IMR-90 (cell line): ENCODE data around the gene GRIA3. TPM values are rescaled to one million over a fixed set of nuclear protein-coding genes. Genes with fewer than 3 reads are reported as not detected.

Experiments used
- ATAC-seq: fragments of 200-7000 bp; cut with Tn5 transposase; 2 replicates; pipeline ENCODE4 v1.9.1; 2020; ENCODE audit warnings: low read depth, mild to moderate bottlenecking, moderate library complexity
- BruUV-seq: library from RNA; stranded (reverse); fragments of 400-500 nt; replicated peaks from 2 replicates; lab custom pipeline; 2021; lab: Mats Ljungman, UMichigan
- CTCF ChIA-PET: fragments of 300-600 bp; formaldehyde crosslinking; extraction: SDS; loops from one replicate; lab custom pipeline; 2021; ENCODE audit warnings: antibody characterized with exemption; lab: Yijun Ruan, JAX
- POLR2A ChIA-PET: fragments of 300-600 bp; sonication (Branson Sonifier 250); formaldehyde crosslinking; loops from one replicate; lab custom pipeline; 2022; ENCODE audit warnings: antibody characterized with exemption; ENCODE audit not compliant: unreplicated experiment; lab: Charles Lee
- DNase-seq: peaks from one replicate; pipeline ENCODE4 v3.0.0; 2013
- H2AFZ ChIP-seq: replicated peaks from 2 replicates; pipeline ENCODE3; 2013; ENCODE audit warnings: low read length, mild to moderate bottlenecking; ENCODE audit not compliant: poor library complexity
- H2AK5ac ChIP-seq: 2 replicates; pipeline ENCODE4 v1.6.1; 2013; ENCODE audit warnings: low read depth, low read length, inconsistent platforms
- H2AK9ac ChIP-seq: replicated peaks from 2 replicates; pipeline ENCODE3; 2013; ENCODE audit warnings: mild to moderate bottlenecking, low read depth, low read length, moderate library complexity; ENCODE audit not compliant: poor library complexity
- H2BK120ac ChIP-seq: 2 replicates; pipeline ENCODE4 v1.6.1; 2013; ENCODE audit warnings: low read depth, low read length, inconsistent platforms
- H2BK15ac ChIP-seq: 3 replicates; pipeline ENCODE4 v1.6.1; 2013; ENCODE audit warnings: low read depth, low read length, inconsistent platforms
- H2BK20ac ChIP-seq: 2 replicates; pipeline ENCODE4 v1.6.1; 2013; ENCODE audit warnings: low read depth, mild to moderate bottlenecking, inconsistent platforms, low read length, moderate library complexity
- H2BK5ac ChIP-seq: 2 replicates; pipeline ENCODE4 v1.6.1; 2013; ENCODE audit warnings: mild to moderate bottlenecking, low read depth, low read length, inconsistent platforms; ENCODE audit not compliant: poor library complexity, severe bottlenecking
- H3K14ac ChIP-seq: replicated peaks from 2 replicates; pipeline ENCODE4 v1.6.1; 2013; ENCODE audit warnings: low read depth, low read length, inconsistent platforms
- H3K18ac ChIP-seq: 2 replicates; pipeline ENCODE4 v1.6.1; 2013; ENCODE audit warnings: low read depth, low read length, control low read depth
- H3K23ac ChIP-seq: 2 replicates; pipeline ENCODE4 v1.6.1; 2013; ENCODE audit warnings: low read depth, low read length, inconsistent platforms
- H3K27ac ChIP-seq: 2 replicates; pipeline ENCODE4 v1.5.1; 2013; ENCODE audit warnings: mild to moderate bottlenecking, control low read depth, low read length; ENCODE audit not compliant: insufficient read depth
- H3K27me3 ChIP-seq: 2 replicates; pipeline ENCODE4 v1.6.1; 2013; ENCODE audit warnings: low read length; ENCODE audit not compliant: control insufficient read depth, insufficient read depth
- H3K36me3 ChIP-seq: 2 replicates; pipeline ENCODE4 v1.6.1; 2013; ENCODE audit warnings: low read length, mixed read lengths; ENCODE audit not compliant: control insufficient read depth, insufficient read depth
- H3K4ac ChIP-seq: 2 replicates; pipeline ENCODE4 v1.6.1; 2013; ENCODE audit warnings: low read depth, low read length, inconsistent platforms
- H3K4me1 ChIP-seq: 2 replicates; pipeline ENCODE4 v1.6.1; 2013; ENCODE audit warnings: low read length, mixed read lengths; ENCODE audit not compliant: control insufficient read depth, insufficient read depth
- H3K4me2 ChIP-seq: 2 replicates; pipeline ENCODE4 v1.6.1; 2013; ENCODE audit warnings: low read depth, mild to moderate bottlenecking, control low read depth, low read length, moderate library complexity
- H3K4me3 ChIP-seq: 2 replicates; pipeline ENCODE4 v1.5.1; 2013; ENCODE audit warnings: low read depth, mild to moderate bottlenecking, control low read depth, low read length, moderate library complexity; ENCODE audit not compliant: insufficient read depth
- H3K56ac ChIP-seq: 2 replicates; pipeline ENCODE4 v1.6.1; 2013; ENCODE audit warnings: low read length, inconsistent platforms; ENCODE audit not compliant: insufficient read depth; ENCODE audit errors: extremely low read depth
- H3K79me1 ChIP-seq, 2 experiments: 2 replicates each; pipeline ENCODE4 v1.6.1; 2013; ENCODE audit warnings: low read length in 2 of 2, inconsistent platforms in 1 of 2, low read depth in 1 of 2
- H3K9ac ChIP-seq: 2 replicates; pipeline ENCODE4 v1.6.1; 2013; ENCODE audit warnings: low read depth, low read length, control low read depth
- H3K9me1 ChIP-seq: 2 replicates; pipeline ENCODE4 v1.6.1; 2013; ENCODE audit warnings: low read length, inconsistent platforms; ENCODE audit not compliant: insufficient read depth
- H3K9me3 ChIP-seq: 2 replicates; pipeline ENCODE4 v1.6.1; 2013; ENCODE audit warnings: low read length; ENCODE audit not compliant: control insufficient read depth, insufficient read depth
- H4K20me1 ChIP-seq: 2 replicates; pipeline ENCODE4 v1.6.1; 2013; ENCODE audit warnings: low read length, inconsistent platforms; ENCODE audit not compliant: insufficient read depth
- H4K5ac ChIP-seq: 2 replicates; pipeline ENCODE4 v1.6.1; 2013; ENCODE audit warnings: mild to moderate bottlenecking, low read depth, low read length, control low read depth
- H4K8ac ChIP-seq, 2 experiments: 2 replicates each; pipeline ENCODE4 v1.6.1; 2013; ENCODE audit warnings: low read depth in 2 of 2, low read length in 2 of 2, control low read depth in 1 of 2, inconsistent platforms in 1 of 2
- H4K91ac ChIP-seq: 2 replicates; pipeline ENCODE4 v1.6.1; 2013; ENCODE audit warnings: low read depth, low read length, inconsistent platforms; ENCODE audit not compliant: insufficient read depth
- BHLHE40 ChIP-seq: fragments of 150-350 bp; IDR thresholded peaks from 2 replicates; pipeline ENCODE4 v1.6.1; 2016; ENCODE audit warnings: mild to moderate bottlenecking, low read depth, low read length
- CEBPB ChIP-seq: IDR thresholded peaks from 2 replicates; pipeline ENCODE4 v1.6.1; 2012; ENCODE audit warnings: low read depth, low read length, improper control_type of control experiment
- CHD1 ChIP-seq: IDR thresholded peaks from 2 replicates; pipeline ENCODE4 v1.6.1; 2012; ENCODE audit warnings: low read depth, low read length, improper control_type of control experiment
- FOS ChIP-seq: fragments of 150-350 bp; IDR thresholded peaks from 2 replicates; pipeline ENCODE4 v1.6.1; 2016; ENCODE audit warnings: low read depth, low read length
- MAFK ChIP-seq: IDR thresholded peaks from 2 replicates; pipeline ENCODE4 v1.6.1; 2012; ENCODE audit warnings: low read depth, low read length, improper control_type of control experiment
- MAZ ChIP-seq: IDR thresholded peaks from 2 replicates; pipeline ENCODE4 v1.6.1; 2012; ENCODE audit warnings: low read depth, mild to moderate bottlenecking, low read length, improper control_type of control experiment, moderate library complexity, borderline replicate concordance
- MXI1 ChIP-seq: IDR thresholded peaks from 2 replicates; pipeline ENCODE4 v1.6.1; 2012; ENCODE audit warnings: low read depth, mild to moderate bottlenecking, low read length, moderate library complexity, borderline replicate concordance
- NFE2L2 ChIP-seq: fragments of 150-350 bp; IDR thresholded peaks from 2 replicates; pipeline ENCODE4 v1.6.1; 2016; ENCODE audit warnings: low read depth, mild to moderate bottlenecking, low read length
- POLR2A ChIP-seq: IDR thresholded peaks from 2 replicates; pipeline ENCODE4 v1.6.1; 2012; ENCODE audit warnings: mild to moderate bottlenecking, low read depth, low read length
- RAD21 ChIP-seq: IDR thresholded peaks from 2 replicates; pipeline ENCODE4 v1.6.1; 2012; ENCODE audit warnings: low read length, improper control_type of control experiment
- RCOR1 ChIP-seq: IDR thresholded peaks from 2 replicates; pipeline ENCODE4 v1.6.1; 2012; ENCODE audit warnings: mild to moderate bottlenecking, low read length, improper control_type of control experiment; ENCODE audit not compliant: insufficient replicate concordance
- RFX5 ChIP-seq: IDR thresholded peaks from 2 replicates; pipeline ENCODE4 v1.8.0; 2012; ENCODE audit warnings: low read depth, mild to moderate bottlenecking, low read length, moderate library complexity
- SMC3 ChIP-seq: fragments of 150-350 bp; IDR thresholded peaks from 2 replicates; pipeline ENCODE4 v1.6.1; 2016; ENCODE audit warnings: low read depth, mild to moderate bottlenecking, antibody characterized with exemption, low read length, moderate library complexity
- WGBS, 2 experiments: methylation state at CpG; one replicate each; pipeline versions ENCODE4 v1.1.5 to v1.1.7; 2013; ENCODE audit warnings: missing lambda C conversion rate in 2 of 2; ENCODE audit not compliant: insufficient read length in 1 of 2; ENCODE audit errors: extremely low coverage in 2 of 2; 5-methylcytosine and 5-hydroxymethylcytosine counted together
- dilution Hi-C: fragments of 300-500 bp; cut with HindIII; formaldehyde crosslinking; loops from one replicate; pipeline ENCODE4 v1.14.3; 2018; ENCODE audit warnings: low sequenced_read_pairs; ENCODE audit not compliant: unreplicated experiment
- in situ Hi-C: fragments of 300-500 bp; cut with MboI; formaldehyde crosslinking; loops from 3 replicates; pipeline ENCODE4 v1.14.3; 2019; ENCODE audit warnings: low sequenced_read_pairs, inconsistent platforms, mixed read lengths
- intact Hi-C: fragments of 100-400 bp; cut with micrococcal nuclease; formaldehyde crosslinking; loops from 2 replicates; pipeline ENCODE4 v1.10.0; 2022
- polyA plus RNA-seq, 3 experiments: library from polyadenylated mRNA; depleted of rRNA; stranded (reverse); fragments of >200 nt; gene quantifications; 2 replicates each; pipeline ENCODE4 v1.2.3, GENCODE V29; 2012; ENCODE audit warnings: low replicate concordance in 1 of 3
- total RNA-seq: library from RNA; depleted of rRNA; stranded (reverse); fragments of >200 nt; gene quantifications from 2 replicates; pipeline ENCODE4 v1.2.3, GENCODE V29; 2012
- TF ChIP-seq, protein P1 (sequence below): conservative IDR thresholded peaks from 2 replicates; pipeline ENCODE4 v1.5.1; 2012; ENCODE audit warnings: mild to moderate bottlenecking, low read depth, low read length, improper control_type of control experiment
- TF ChIP-seq, protein P2 (sequence below): fragments of 150-350 bp; IDR thresholded peaks from 2 replicates; pipeline ENCODE4 v1.6.1; 2017; ENCODE audit warnings: mild to moderate bottlenecking, antibody characterized with exemption, low read length, low read depth
- TF ChIP-seq, protein P3 (sequence below): fragments of 150-350 bp; IDR thresholded peaks from 2 replicates; pipeline ENCODE4 v1.6.1; 2016; ENCODE audit warnings: low read depth, mild to moderate bottlenecking, low read length, moderate library complexity, borderline replicate concordance

Gene GRIA3
- total and polyA plus RNA-seq, 2 of the 4 experiments (the other 2 are of a cell fraction) = not detected

- Histone ChIP-seq H3K9me1 (no peaks in the 10 kb centered on the region), H3K4me1 (no peaks in the 10 kb centered on the region), H3K36me3 (no peaks in the 10 kb centered on the region), H4K5ac (no peak overlapping the region), H2AK5ac (no peak overlapping the region), H3K4ac (no peak overlapping the region), H3K14ac (no peak overlapping the region), H3K23ac (no peak overlapping the region), H3K9me3 (no peaks in the 10 kb centered on the region), H4K20me1 (no peaks in the 10 kb centered on the region), H3K56ac (no peak overlapping the region), H3K18ac (no peak overlapping the region), H3K9ac (no peak overlapping the region), H2AK9ac (no peak overlapping the region), H3K4me3 (no peak overlapping the region), H2BK20ac (no peak overlapping the region), H2AFZ (no peak overlapping the region), H4K8ac (no peak overlapping the region), H2BK120ac (no peak overlapping the region), H3K79me1 (no peaks in the 10 kb centered on the region), H3K27ac (no peak overlapping the region), H3K4me2 (no peak overlapping the region), H3K27me3 (no peaks in the 10 kb centered on the region), H2BK5ac (no peak overlapping the region), H4K91ac (no peak overlapping the region), H2BK15ac (no peak overlapping the region)
- dilution Hi-C loops = no loop called here
- in situ Hi-C loops = no loop called here
- DNase-seq (no peak), ATAC-seq (no peak)
- TF ChIP-seq CHD1 = no peak
- TF ChIP-seq BHLHE40 = no peak
- no peak for TF ChIP-seq SMC3
- TF ChIP-seq, protein P1, sequence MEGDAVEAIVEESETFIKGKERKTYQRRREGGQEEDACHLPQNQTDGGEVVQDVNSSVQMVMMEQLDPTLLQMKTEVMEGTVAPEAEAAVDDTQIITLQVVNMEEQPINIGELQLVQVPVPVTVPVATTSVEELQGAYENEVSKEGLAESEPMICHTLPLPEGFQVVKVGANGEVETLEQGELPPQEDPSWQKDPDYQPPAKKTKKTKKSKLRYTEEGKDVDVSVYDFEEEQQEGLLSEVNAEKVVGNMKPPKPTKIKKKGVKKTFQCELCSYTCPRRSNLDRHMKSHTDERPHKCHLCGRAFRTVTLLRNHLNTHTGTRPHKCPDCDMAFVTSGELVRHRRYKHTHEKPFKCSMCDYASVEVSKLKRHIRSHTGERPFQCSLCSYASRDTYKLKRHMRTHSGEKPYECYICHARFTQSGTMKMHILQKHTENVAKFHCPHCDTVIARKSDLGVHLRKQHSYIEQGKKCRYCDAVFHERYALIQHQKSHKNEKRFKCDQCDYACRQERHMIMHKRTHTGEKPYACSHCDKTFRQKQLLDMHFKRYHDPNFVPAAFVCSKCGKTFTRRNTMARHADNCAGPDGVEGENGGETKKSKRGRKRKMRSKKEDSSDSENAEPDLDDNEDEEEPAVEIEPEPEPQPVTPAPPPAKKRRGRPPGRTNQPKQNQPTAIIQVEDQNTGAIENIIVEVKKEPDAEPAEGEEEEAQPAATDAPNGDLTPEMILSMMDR = no peak
- TF ChIP-seq CEBPB = no peak
- TF ChIP-seq MAZ = no peak
- no peak for TF ChIP-seq MAFK
- TF ChIP-seq POLR2A = no peak
- TF ChIP-seq NFE2L2 = no peak
- no peak for TF ChIP-seq RFX5
- TF ChIP-seq, protein P2, sequence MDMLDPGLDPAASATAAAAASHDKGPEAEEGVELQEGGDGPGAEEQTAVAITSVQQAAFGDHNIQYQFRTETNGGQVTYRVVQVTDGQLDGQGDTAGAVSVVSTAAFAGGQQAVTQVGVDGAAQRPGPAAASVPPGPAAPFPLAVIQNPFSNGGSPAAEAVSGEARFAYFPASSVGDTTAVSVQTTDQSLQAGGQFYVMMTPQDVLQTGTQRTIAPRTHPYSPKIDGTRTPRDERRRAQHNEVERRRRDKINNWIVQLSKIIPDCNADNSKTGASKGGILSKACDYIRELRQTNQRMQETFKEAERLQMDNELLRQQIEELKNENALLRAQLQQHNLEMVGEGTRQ = no peak
- no peak for TF ChIP-seq MXI1
- TF ChIP-seq RAD21 = no peak
- TF ChIP-seq, protein P3, sequence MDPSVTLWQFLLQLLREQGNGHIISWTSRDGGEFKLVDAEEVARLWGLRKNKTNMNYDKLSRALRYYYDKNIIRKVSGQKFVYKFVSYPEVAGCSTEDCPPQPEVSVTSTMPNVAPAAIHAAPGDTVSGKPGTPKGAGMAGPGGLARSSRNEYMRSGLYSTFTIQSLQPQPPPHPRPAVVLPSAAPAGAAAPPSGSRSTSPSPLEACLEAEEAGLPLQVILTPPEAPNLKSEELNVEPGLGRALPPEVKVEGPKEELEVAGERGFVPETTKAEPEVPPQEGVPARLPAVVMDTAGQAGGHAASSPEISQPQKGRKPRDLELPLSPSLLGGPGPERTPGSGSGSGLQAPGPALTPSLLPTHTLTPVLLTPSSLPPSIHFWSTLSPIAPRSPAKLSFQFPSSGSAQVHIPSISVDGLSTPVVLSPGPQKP = no peak
- no peak for TF ChIP-seq RCOR1
- TF ChIP-seq FOS = no peak
- no CpG with 5 or more reads among the region's 3 CpGs for WGBS, 2 experiments
- intact Hi-C loops = no loop called here
- POLR2A ChIA-PET = no interaction called here
- BruUV-seq = no TSS peak
- CTCF ChIA-PET = interaction anchor here (0.6 kb wide), 1 partner anchor 96 kb away, joined by 3 read pairs; no protein-coding TSS in a partner anchor
Measured at GRCh38 chrX:123203772-123204171, 19.7 kb downstream of the GRIA3 start.
